Measurements from ENCODE around the gene KRT20. TPM values are rescaled to one million over a fixed set of nuclear protein-coding genes. Genes with fewer than 3 reads are reported as not detected.

The KRT20 gene
- total RNA-seq, 4 donors from 2014 or later: not detected

- TF ChIP-seq CTCF (IDR thresholded peaks at IDR 0.05; ENCODE audit: low read depth): no peak
These were observed 30.7 kb upstream of the KRT20 start for GRCh38 chr17:40915721-40916256.

GRCh38 chr17:40915199-40915661, 30.2 kb upstream of the KRT20 start:
- no peak for TF ChIP-seq CTCF (IDR thresholded peaks at IDR 0.05; ENCODE audit: low read depth)

GRCh38 chr17:40914075-40914855, 29.2 kb upstream of the KRT20 start:
- no peak for TF ChIP-seq CTCF (IDR thresholded peaks at IDR 0.05; ENCODE audit: low read depth)

GRCh38 chr17:40912486-40913210, 27.6 kb upstream of the KRT20 start:
- no peak for TF ChIP-seq CTCF (IDR thresholded peaks at IDR 0.05; ENCODE audit: low read depth)

GRCh38 chr17:40910441-40910841, 25.4 kb upstream of the KRT20 start:
- TF ChIP-seq CTCF (IDR thresholded peaks at IDR 0.05; ENCODE audit: low read depth): no peak

GRCh38 chr17:40909755-40910154, 24.7 kb upstream of the KRT20 start:
- TF ChIP-seq CTCF (IDR thresholded peaks at IDR 0.05; ENCODE audit: low read depth): no peak

- no peak for TF ChIP-seq CTCF (IDR thresholded peaks at IDR 0.05; ENCODE audit: low read depth)
These were observed 24.3 kb upstream of the KRT20 start for GRCh38 chr17:40909351-40909750.

Measured in subcutaneous adipose tissue (tissue), 4 donors.